Hematopoietic multipotent progenitor cell treated with erythropoietin and hydrocortisone succinate and interleukin-3 and kit ligand, for 15 days (in vitro differentiated cells): Measurements from ENCODE around the gene PIMREG.

Experiments
- DNase-seq: peaks from one replicate; pipeline ENCODE4 v3.0.0-alpha.2; 2015; ENCODE audit warnings: low spot score

The PIMREG gene

DNA sequence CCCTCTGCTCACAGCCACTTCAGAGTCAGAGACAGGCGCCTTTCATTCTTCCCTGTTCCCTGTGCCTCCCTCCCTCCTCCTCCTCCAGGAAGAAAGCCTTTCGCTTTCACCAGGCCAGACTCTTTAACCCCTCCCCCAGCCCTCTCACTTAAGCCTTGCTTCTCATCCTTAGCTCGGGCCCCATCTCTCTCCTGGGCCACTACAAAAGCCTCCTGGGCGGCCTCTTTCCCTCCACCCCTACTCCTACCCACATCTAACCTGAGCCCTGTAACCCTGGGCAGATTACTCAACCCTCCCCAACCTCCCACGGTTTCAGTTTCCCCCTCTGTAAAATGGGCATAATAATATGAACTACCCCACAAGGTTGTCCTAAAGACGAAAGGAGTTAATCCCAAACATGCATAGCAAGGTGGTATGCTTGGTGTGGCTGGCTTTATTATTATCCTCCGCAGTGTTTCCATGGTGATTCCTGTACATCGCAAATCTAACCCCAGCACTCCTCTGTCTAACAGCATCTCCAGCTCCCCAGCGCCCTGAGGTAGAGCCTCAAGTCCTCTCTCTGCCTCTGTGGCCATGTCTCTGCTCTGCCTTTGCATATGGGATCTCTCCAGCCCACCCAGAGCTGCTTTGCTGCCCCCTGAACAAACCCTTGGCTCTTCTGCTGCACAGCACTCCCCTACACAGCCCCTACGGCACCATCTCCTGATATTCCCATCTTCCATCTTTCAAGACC lies 17.7 kb downstream of the PIMREG start:
- no peak for DNase-seq

DNA sequence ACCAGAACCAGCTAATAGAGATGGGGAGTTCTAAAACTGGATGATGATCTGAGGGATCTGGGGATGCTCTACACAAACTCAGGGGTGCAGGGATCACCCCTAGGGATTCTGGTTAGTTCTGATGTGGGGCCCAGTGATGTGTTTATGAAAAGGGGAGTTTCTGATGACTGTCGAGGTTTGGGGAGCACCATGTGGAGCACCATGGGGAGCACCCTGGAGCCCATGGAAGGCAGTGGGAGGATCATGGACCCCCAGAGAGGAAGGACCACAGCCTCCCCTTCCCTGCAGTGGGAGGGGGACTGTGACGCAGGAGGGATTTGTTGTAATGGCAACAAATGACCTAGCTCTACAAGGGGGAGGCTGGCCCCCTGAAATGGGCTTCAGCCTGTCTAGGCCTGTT lies 18.4 kb downstream of the PIMREG start:
- DNase-seq, result no peak

- no peak for DNase-seq
Measured at GRCh38 chr17:6463616-6464445, 19.6 kb downstream of the PIMREG start.

DNA sequence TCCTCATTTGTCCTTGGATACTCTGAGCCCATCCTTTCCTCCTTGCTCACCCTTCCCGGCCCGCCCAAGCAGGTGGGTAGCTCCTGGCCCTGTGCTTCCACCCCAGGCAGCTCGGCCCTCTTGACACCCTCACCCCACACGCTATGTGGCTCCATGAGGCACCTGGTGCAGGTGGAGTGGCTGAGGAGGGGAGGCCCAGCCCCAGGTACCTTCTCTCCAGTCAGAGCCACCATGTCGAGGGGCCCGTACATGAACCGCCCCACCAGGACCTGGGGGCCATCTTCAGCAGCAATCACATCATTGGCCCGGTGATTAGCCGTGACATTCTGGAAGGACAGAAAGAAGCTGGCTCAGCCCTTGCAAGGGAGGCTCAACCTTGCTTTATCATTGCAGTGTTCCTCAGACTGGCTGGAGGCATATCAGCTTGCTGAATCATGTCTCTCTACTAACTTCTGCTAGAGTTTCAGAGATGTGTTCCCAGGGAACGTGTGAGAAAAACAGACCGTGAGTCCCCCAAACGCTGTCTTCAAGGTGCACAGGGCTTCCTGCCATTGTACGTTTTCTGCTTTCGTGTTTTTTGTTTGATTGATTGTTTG lies 20.3 kb downstream of the PIMREG start:
- no peak for DNase-seq

- DNase-seq, result no peak
Measured at GRCh38 chr17:6465206-6466003, 21.1 kb downstream of the PIMREG start.

GRCh38 chr17:6467567-6467966 lies 23.3 kb downstream of the PIMREG start:
- DNase-seq, result no peak

DNA sequence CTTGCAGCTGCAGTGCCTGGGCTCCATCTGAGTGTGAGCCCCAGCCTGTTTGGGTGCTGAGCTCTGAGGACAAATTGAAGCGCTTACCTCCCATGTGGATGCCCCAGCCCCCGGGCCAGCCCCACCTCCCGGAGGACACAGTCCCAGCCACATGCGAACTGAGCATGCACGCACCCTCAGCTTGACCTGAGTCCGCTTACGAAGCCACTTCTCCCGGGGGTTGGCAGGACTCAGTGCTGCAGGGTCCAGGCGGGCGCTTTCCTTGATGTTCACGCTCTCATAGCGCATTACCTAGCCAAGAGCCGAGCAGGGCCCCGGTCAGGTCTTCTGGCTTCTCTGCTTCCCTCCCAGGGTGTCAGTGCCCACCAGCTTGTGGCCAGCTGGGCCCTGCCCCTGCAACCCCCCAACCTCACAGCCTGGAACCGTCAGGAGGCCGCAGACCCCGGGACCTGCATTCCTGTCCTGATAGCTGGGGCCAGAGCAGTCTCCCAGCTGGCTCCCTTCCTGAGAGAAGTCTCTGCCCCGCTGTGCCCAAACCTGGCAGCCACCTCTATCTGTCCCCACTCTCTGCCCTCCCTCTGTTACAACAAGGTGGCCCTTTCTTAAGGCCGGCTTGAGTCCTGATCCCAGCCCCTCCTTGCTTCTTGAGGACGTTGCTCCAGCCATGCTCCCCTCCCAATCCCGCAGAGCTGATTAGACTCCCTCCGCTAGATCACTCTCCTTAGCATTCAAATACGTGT lies 24.0 kb downstream of the PIMREG start:
- DNase-seq, result no peak

- DNase-seq, result no peak
Measured at GRCh38 chr17:6470146-6470718, 26.0 kb downstream of the PIMREG start.

DNA sequence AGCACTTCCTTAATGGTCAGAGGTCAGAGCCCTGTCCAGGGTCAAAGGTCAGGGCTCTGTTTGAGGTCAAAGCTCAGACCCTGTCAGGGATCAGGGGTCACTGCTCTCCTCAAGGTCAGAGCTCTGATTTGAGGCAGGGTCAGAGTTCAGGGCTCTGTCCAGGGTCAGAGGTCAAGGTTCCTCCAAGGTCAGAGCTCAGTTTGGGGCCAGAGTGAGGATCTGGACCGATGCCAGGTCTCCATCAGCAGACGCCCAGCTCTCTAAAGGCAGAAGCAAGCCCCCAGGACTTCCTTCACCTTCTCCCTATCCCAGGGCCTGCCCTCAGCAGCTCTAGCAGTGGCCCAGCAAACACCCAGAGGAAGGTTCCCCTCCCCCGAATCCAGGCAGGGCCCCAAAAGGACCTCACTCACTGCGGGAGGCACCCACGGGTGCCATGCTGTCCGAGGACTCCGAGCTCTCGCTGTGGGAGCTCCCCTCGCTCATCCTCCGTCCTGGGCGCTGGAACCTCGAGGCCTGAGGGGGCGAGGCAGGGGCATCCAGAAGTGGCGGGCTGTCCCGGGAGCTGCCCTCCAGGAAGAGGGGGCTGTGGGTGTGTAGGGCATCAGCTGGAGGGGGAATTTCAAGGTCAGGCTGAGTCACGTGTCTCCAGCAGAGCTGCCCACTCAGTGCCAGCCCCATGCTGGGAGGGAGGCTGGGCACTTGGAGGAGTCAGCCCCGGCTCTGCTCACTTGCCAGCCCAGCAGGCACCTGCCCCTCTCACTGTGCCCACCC lies 26.7 kb downstream of the PIMREG start:
- no peak for DNase-seq

- DNase-seq, result no peak
Measured at GRCh38 chr17:6471531-6472465, 27.5 kb downstream of the PIMREG start.

DNA sequence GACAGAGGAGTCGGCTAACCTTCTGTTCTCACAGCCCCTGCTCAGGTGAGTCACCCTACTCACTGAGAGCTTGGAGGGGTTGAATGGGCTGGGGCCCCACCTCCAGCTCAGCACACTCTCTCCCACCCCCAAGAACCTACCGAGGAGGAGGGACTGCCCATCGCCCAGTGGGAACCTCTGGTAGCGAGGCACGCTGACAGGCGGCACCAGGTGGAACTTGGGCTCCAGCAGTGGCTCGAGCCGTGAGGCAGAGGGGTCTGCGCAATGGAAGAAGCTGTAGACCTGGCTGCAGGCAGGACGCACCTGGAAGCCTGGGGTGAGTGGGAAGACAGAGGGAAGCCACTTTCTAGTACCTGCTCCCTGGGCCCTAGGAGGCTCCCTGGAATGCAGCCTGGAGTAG lies 28.3 kb downstream of the PIMREG start:
- DNase-seq, result no peak

DNA sequence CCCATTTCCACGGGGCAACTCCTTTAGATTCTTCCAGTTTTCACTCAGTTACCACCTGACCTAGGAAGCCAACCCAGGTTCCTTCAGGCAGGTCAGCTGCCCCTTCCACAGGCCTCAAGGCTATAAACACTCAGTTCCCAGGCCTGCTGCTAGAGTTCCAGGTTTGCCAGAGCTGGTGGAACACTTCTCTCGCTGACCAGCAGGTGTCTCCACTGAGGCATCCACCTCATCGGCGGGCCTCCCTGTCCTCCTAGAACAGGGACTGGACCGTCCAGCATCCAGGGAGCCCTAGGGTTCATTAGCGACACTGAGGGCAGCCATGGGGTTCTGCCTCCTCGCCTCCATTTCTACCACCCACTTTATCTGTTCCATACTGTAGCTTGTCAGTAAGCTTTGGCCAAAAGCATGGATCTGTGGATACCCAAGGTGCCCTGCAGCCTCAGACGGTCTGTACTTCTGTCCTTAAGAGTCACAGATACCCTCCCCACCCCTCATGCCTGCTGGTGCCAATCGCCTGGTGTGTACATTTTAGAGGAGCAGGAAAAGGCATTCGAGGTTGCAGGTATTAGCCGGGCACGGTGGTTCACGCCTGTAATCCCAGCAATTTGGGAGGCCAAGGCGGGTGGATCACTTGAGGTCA lies 29.0 kb downstream of the PIMREG start:
- DNase-seq, result peak; percentile 66

- DNase-seq, result no peak
Measured at GRCh38 chr17:6474376-6474775, 30.1 kb downstream of the PIMREG start.

- no peak for DNase-seq
Measured at GRCh38 chr17:6474906-6475305, 30.7 kb downstream of the PIMREG start.

- DNase-seq, result no peak
Measured at GRCh38 chr17:6475411-6475810, 31.2 kb downstream of the PIMREG start.

DNA sequence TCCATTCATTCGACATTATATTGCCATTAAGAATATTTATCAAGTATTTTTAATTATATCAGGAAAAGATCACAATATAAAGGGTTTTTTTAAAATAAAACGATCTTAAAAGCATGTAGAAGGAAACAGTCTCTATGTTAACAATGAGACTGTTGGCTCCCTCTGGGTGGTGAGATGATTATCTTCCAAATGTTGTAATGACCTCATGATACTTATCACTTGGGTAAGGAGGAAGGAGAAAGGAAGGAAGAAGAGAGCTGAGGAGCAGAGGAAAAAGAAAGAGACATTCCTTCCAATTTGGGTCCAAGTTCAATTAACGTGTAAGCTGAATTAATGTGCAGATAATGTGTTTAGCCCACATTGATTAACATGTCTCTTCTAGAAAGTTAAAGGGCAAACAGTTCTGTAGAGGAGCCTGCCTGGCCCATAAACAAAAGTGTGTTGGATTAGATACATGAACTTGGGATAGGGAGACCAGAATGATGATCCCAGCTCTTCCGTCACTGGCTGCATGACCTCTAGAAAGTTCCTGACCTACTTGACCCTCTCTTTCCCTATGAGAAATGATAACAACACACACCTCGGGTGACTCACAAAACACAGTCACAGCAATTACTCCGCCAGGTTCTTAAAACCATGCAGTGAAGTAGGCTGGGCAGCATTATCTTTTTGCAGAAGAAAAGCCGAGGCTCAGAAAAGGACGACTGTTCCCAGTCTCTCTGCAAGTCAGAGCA lies 32.0 kb downstream of the PIMREG start:
- no peak for DNase-seq

GRCh38 chr17:6476810-6477179 lies 32.5 kb downstream of the PIMREG start:
- no peak for DNase-seq

- no peak for DNase-seq
Measured at GRCh38 chr17:6477831-6478383, 33.7 kb downstream of the PIMREG start.
